HL-60 (cell line): ENCODE data around the gene SRPX.

Experiments used
- CTCF ChIP-seq: IDR thresholded peaks from one replicate; pipeline ENCODE4 v1.5.1; 2011; ENCODE audit warnings: low read length, control low read depth, inconsistent platforms; ENCODE audit not compliant: insufficient read depth
- GABPA ChIP-seq: IDR thresholded peaks from 2 replicates; pipeline ENCODE4 v1.6.1; 2012; ENCODE audit warnings: low read depth
- POLR2AphosphoS5 ChIP-seq: IDR thresholded peaks from 2 replicates; pipeline ENCODE4 v1.6.1; 2012; ENCODE audit warnings: low read depth
- REST ChIP-seq: IDR thresholded peaks from 2 replicates; pipeline ENCODE4 v1.6.1; 2012; ENCODE audit warnings: low read depth; ENCODE audit not compliant: insufficient replicate concordance
- SPI1 ChIP-seq: IDR thresholded peaks from 2 replicates; pipeline ENCODE4 v1.6.1; 2012; ENCODE audit warnings: low read depth, mild to moderate bottlenecking, borderline replicate concordance

- no peak for TF ChIP-seq CTCF
- TF ChIP-seq POLR2AphosphoS5 = no peak
- TF ChIP-seq REST = no peak
- no peak for TF ChIP-seq GABPA
- peak; percentile 11; the same call in 1 of the 2 replicates for TF ChIP-seq SPI1
Observed at GRCh38 chrX:38175139-38175538, 45.5 kb downstream of the SRPX start.
